ENCODE results near the gene RYR2. TPM values are rescaled to one million over a fixed set of nuclear protein-coding genes. Genes with fewer than 3 reads are reported as not detected.
"Not testable (repeated sequence)": the region's sequence is repeated elsewhere in the genome, so short reads cannot be mapped to it uniquely, and the experiment has no call there.

The RYR2 gene
- total RNA-seq, 1 donor from 2014 or later: 0.90 TPM

DNA sequence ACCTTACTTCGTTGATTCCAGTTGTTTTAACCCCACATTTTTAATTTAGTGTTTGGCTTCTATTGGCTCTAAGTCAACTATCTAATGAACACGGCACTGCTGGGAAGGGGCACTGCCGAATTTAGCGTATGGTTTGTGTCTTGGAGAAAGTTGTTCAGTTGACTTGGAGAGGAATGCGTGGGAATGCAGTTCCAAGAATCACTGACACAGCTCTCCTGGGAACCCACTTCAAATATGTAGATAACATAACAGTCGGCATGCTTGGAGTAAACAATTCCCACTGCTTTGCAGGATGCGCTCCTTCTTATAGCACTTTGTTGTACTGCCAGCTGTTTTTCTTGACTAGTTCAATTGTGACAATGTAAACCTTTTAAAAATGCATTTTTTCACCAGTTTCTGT, 104.3 kb downstream of the RYR2 start:
- no peaks in the 10 kb centered on the region for H3F3A ChIP-seq (ENCODE audit: low read depth)
- no peaks in the 10 kb centered on the region for H3K79me2 ChIP-seq (ENCODE audit: low read depth)
- no peaks in the 10 kb centered on the region for H3K36me3 Mint-ChIP-seq
- no peaks in the 10 kb centered on the region for H3K9me3 Mint-ChIP-seq
- no peaks in the 10 kb centered on the region for H3K36me3 ChIP-seq
- no peak for DNase-seq (ENCODE audit: low spot score)
- H3K27ac Mint-ChIP-seq: no peak overlapping the region
- no peak overlapping the region for H2AFZ ChIP-seq (replicated peaks)
- TF ChIP-seq EZH2phosphoT487 (IDR thresholded peaks at IDR 0.05) (no peak), EZH2 (IDR thresholded peaks at IDR 0.05) (no peak)
- TF ChIP-seq, protein P1, sequence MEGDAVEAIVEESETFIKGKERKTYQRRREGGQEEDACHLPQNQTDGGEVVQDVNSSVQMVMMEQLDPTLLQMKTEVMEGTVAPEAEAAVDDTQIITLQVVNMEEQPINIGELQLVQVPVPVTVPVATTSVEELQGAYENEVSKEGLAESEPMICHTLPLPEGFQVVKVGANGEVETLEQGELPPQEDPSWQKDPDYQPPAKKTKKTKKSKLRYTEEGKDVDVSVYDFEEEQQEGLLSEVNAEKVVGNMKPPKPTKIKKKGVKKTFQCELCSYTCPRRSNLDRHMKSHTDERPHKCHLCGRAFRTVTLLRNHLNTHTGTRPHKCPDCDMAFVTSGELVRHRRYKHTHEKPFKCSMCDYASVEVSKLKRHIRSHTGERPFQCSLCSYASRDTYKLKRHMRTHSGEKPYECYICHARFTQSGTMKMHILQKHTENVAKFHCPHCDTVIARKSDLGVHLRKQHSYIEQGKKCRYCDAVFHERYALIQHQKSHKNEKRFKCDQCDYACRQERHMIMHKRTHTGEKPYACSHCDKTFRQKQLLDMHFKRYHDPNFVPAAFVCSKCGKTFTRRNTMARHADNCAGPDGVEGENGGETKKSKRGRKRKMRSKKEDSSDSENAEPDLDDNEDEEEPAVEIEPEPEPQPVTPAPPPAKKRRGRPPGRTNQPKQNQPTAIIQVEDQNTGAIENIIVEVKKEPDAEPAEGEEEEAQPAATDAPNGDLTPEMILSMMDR (IDR thresholded peaks at IDR 0.05): no peak
- no peaks in the 10 kb centered on the region for H3K4me1 ChIP-seq
- no peak overlapping the region for H3K4me3 ChIP-seq
- no peaks in the 10 kb centered on the region for H3K27me3 Mint-ChIP-seq (ENCODE audit: insufficient read depth, low read depth)
- no peak overlapping the region for H3K27ac ChIP-seq
- no peak overlapping the region for H3K4me2 ChIP-seq
- no peaks in the 10 kb centered on the region for H3K4me1 Mint-ChIP-seq
- H3K27me3 ChIP-seq: no peaks in the 10 kb centered on the region
- H4K20me1 ChIP-seq (ENCODE audit: low read depth): no peaks in the 10 kb centered on the region
- H3K9me3 ChIP-seq (ENCODE audit: low read depth): no peaks in the 10 kb centered on the region
- no peak overlapping the region for H3K9ac ChIP-seq
- H3K4me3 Mint-ChIP-seq: no peak overlapping the region

DNA sequence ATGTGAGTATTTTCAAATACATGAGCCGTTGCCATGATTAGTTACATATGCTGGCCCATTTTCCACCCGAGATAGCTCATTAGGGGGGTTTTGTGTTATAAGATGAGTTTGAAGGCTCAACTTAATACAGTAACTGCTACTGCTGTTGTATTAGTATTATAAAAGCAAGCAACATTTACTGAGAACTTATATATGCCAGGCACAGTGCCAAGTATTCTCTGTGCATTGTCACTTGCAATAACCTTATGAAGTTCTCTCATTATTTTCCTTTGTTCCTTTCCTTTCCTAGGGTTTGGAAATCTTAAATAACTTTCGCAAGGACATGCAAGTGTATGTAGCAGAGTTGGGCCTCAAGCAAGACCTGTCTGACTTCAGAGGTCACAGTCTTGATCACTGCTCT, 107.9 kb downstream of the RYR2 start:
- TF ChIP-seq EZH2phosphoT487 (IDR thresholded peaks at IDR 0.05) (no peak), EZH2 (IDR thresholded peaks at IDR 0.05) (no peak)
- TF ChIP-seq, protein P1 (IDR thresholded peaks at IDR 0.05): no peak
- Mint-ChIP-seq H3K36me3 (no peaks in the 10 kb centered on the region), H3K4me1 (no peaks in the 10 kb centered on the region), H3K27ac (no peak overlapping the region), H3K4me3 (no peak overlapping the region), H3K9me3 (no peaks in the 10 kb centered on the region), H3K27me3 (ENCODE audit: insufficient read depth, low read depth) (no peaks in the 10 kb centered on the region)
- Histone ChIP-seq H3K27me3 (no peaks in the 10 kb centered on the region), H3K36me3 (no peaks in the 10 kb centered on the region), H2AFZ (replicated peaks) (no peak overlapping the region), H3K4me1 (no peaks in the 10 kb centered on the region), H3K79me2 (ENCODE audit: low read depth) (no peaks in the 10 kb centered on the region), H3F3A (ENCODE audit: low read depth) (no peaks in the 10 kb centered on the region), H3K4me2 (no peak overlapping the region), H4K20me1 (ENCODE audit: low read depth) (no peaks in the 10 kb centered on the region), H3K27ac (no peak overlapping the region), H3K9ac (no peak overlapping the region), H3K4me3 (no peak overlapping the region), H3K9me3 (ENCODE audit: low read depth) (no peaks in the 10 kb centered on the region)
- no peak for DNase-seq (ENCODE audit: low spot score)

DNA sequence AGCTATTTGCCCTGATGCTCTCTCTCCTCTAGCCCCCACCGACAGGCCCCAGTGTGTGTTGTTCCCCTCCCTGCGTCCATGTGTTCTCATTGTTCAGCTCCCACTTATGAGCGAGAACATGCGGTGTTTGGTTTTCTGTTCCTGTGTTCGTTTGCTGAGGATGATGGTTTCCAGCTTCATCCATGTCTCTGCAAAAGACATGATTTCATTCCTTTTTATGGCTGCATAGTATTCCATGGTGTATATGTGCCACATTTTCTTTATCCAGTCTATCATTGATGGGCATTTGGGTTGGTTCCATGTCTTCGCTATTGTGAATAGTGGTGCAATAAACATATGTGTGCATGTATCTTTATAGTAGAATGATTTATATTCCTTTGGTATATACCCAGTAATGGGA, 110.0 kb downstream of the RYR2 start:
- not testable (repeated sequence) for H3K4me1 Mint-ChIP-seq; H3K36me3 Mint-ChIP-seq; H3K4me3 Mint-ChIP-seq; H3K27ac Mint-ChIP-seq; H3K27ac ChIP-seq; H3F3A ChIP-seq (ENCODE audit: low read depth); H3K9ac ChIP-seq; H3K4me2 ChIP-seq; H3K27me3 Mint-ChIP-seq (ENCODE audit: insufficient read depth, low read depth); H3K27me3 ChIP-seq; H3K4me1 ChIP-seq; H2AFZ ChIP-seq (replicated peaks); H3K9me3 ChIP-seq (ENCODE audit: low read depth); H3K79me2 ChIP-seq (ENCODE audit: low read depth); H3K9me3 Mint-ChIP-seq; H3K36me3 ChIP-seq; DNase-seq (ENCODE audit: low spot score); H3K4me3 ChIP-seq; H4K20me1 ChIP-seq (ENCODE audit: low read depth)

DNA sequence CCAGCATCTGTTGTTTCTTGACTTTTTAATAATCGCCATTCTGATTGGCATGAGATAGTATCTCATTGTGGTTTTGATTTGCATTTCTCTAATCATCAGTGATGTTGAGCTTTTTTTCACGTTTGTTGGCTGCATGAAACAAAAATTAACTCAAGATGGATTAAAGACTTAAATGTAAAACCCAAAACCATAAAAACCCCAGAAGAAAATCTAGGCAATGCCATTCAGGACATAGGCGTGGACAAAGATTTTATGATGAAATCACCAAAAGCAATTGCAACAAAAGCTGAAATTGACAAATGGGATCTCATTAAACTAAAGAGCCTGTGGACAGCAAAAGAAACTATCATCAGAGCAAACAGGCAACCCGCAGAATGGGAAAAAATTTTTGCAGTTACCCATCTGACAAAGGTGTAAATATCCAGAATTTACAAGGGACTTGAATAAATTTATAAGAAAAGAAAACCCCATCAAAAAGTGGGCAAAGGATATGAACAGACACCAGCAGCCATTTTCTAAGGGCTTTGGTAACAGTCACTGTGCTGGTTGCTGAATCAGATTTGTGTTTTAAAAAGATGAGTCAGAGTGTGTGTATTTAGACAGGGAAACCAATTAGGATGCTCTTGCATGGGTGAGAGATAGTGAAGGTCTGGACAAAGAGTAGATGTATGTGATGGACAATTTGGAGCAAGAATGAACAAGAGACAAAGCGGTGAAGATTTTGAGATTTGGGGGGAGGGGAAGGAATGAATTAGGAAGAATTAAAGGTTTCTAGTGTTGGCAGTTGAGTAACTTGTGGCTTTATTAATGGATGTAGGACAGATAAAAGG, 110.7 kb downstream of the RYR2 start:
- H3K36me3 Mint-ChIP-seq: no peaks in the 10 kb centered on the region
- Histone ChIP-seq H3K27ac (no peak overlapping the region), H3K36me3 (no peaks in the 10 kb centered on the region), H3F3A (ENCODE audit: low read depth) (no peaks in the 10 kb centered on the region), H3K9me3 (ENCODE audit: low read depth) (no peaks in the 10 kb centered on the region), H3K4me1 (no peaks in the 10 kb centered on the region), H4K20me1 (ENCODE audit: low read depth) (no peaks in the 10 kb centered on the region), H2AFZ (replicated peaks) (no peak overlapping the region), H3K79me2 (ENCODE audit: low read depth) (no peaks in the 10 kb centered on the region), H3K9ac (no peak overlapping the region), H3K4me2 (no peak overlapping the region), H3K27me3 (no peaks in the 10 kb centered on the region), H3K4me3 (no peak overlapping the region)
- H3K27ac Mint-ChIP-seq: no peak overlapping the region
- no peak overlapping the region for H3K4me3 Mint-ChIP-seq
- DNase-seq (ENCODE audit: low spot score): no peak
- H3K4me1 Mint-ChIP-seq: no peaks in the 10 kb centered on the region
- no peaks in the 10 kb centered on the region for H3K9me3 Mint-ChIP-seq
- TF ChIP-seq, protein P1 (IDR thresholded peaks at IDR 0.05): no peak
- TF ChIP-seq EZH2phosphoT487 (IDR thresholded peaks at IDR 0.05): no peak
- no peak for TF ChIP-seq EZH2 (IDR thresholded peaks at IDR 0.05)
- no peaks in the 10 kb centered on the region for H3K27me3 Mint-ChIP-seq (ENCODE audit: insufficient read depth, low read depth)
